H9 (cell line): ENCODE data around the gene CD209. TPM values are rescaled to one million over a fixed set of nuclear protein-coding genes. Genes with fewer than 3 reads are reported as not detected.

ENCODE experiments used
- DNase-seq: peaks from one replicate; pipeline ENCODE4 v3.0.0-alpha.2; 2017
- H2AFZ ChIP-seq: one replicate; pipeline ENCODE4 v1.6.1; 2013; ENCODE audit warnings: mild to moderate bottlenecking, low read length, control low read depth, moderate library complexity
- H2AK5ac ChIP-seq: 2 replicates; pipeline ENCODE4 v1.6.1; 2013; ENCODE audit warnings: low read length, control low read depth, mixed read lengths; ENCODE audit not compliant: insufficient read length
- H2BK120ac ChIP-seq: one replicate; pipeline ENCODE4 v1.6.1; 2013; ENCODE audit warnings: low read depth, mild to moderate bottlenecking, low read length, control low read depth, inconsistent platforms; ENCODE audit not compliant: poor library complexity, severe bottlenecking
- H2BK12ac ChIP-seq: 2 replicates; pipeline ENCODE4 v1.6.1; 2013; ENCODE audit warnings: low read length, control low read depth, mixed read lengths, low read depth; ENCODE audit not compliant: insufficient read length
- H2BK15ac ChIP-seq: 2 replicates; pipeline ENCODE4 v1.6.1; 2013; ENCODE audit warnings: low read depth, low read length, control low read depth
- H2BK20ac ChIP-seq: one replicate; pipeline ENCODE4 v1.6.1; 2013; ENCODE audit warnings: low read depth, mild to moderate bottlenecking, low read length, control low read depth, inconsistent platforms; ENCODE audit not compliant: poor library complexity, severe bottlenecking
- H2BK5ac ChIP-seq: 2 replicates; pipeline ENCODE4 v1.6.1; 2013; ENCODE audit warnings: low read length, control low read depth, mixed read lengths; ENCODE audit not compliant: insufficient read length
- H3K14ac ChIP-seq: 2 replicates; pipeline ENCODE4 v1.6.1; 2013; ENCODE audit warnings: low read length, control low read depth; ENCODE audit not compliant: insufficient read depth
- H3K18ac ChIP-seq: 2 replicates; pipeline ENCODE4 v1.6.1; 2013; ENCODE audit warnings: low read depth, mild to moderate bottlenecking, mixed read lengths, low read length, control low read depth; ENCODE audit not compliant: insufficient read length
- H3K23ac ChIP-seq: 2 replicates; pipeline ENCODE4 v1.6.1; 2013; ENCODE audit warnings: low read length, control low read depth, mixed read lengths, low read depth; ENCODE audit not compliant: insufficient read length
- H3K23me2 ChIP-seq: 2 replicates; pipeline ENCODE4 v1.6.1; 2013; ENCODE audit warnings: low read depth, mild to moderate bottlenecking, mixed read lengths, low read length, control low read depth; ENCODE audit not compliant: insufficient read length, poor library complexity, severe bottlenecking
- H3K27ac ChIP-seq: 2 replicates; pipeline ENCODE4 v1.5.1; 2013; ENCODE audit warnings: low read length, control low read depth, mixed read lengths, low read depth; ENCODE audit not compliant: insufficient read length
- H3K27me3 ChIP-seq: 2 replicates; pipeline ENCODE4 v1.6.1; 2013; ENCODE audit warnings: low read length, control low read depth, inconsistent platforms; ENCODE audit not compliant: insufficient read depth
- H3K4ac ChIP-seq: 2 replicates; pipeline ENCODE4 v1.6.1; 2013; ENCODE audit warnings: low read depth, mild to moderate bottlenecking, control low read depth, inconsistent platforms, low read length, moderate library complexity
- H3K4me1 ChIP-seq: 2 replicates; pipeline ENCODE4 v1.6.1; 2013; ENCODE audit warnings: low read length, control low read depth, inconsistent platforms; ENCODE audit not compliant: insufficient read depth
- H3K4me2 ChIP-seq: 2 replicates; pipeline ENCODE4 v1.6.1; 2013; ENCODE audit warnings: low read length, control low read depth, mixed read lengths; ENCODE audit not compliant: insufficient read length, insufficient read depth
- H3K56ac ChIP-seq: 2 replicates; pipeline ENCODE4 v1.6.1; 2013; ENCODE audit warnings: low read depth, mild to moderate bottlenecking, mixed read lengths, low read length, control low read depth; ENCODE audit not compliant: insufficient read length
- H3K79me1 ChIP-seq: 2 replicates; pipeline ENCODE4 v1.6.1; 2013; ENCODE audit warnings: low read depth, mild to moderate bottlenecking, moderate library complexity, low read length, control low read depth, inconsistent platforms; ENCODE audit not compliant: insufficient read depth, poor library complexity, severe bottlenecking
- H3K79me2 ChIP-seq: 2 replicates; pipeline ENCODE4 v1.6.1; 2013; ENCODE audit warnings: low read length, control low read depth, inconsistent platforms; ENCODE audit not compliant: insufficient read depth
- H3K9ac ChIP-seq: 2 replicates; pipeline ENCODE4 v1.6.1; 2013; ENCODE audit warnings: low read length, control low read depth, mixed read lengths; ENCODE audit not compliant: insufficient read length; ENCODE audit errors: extremely low read depth
- H3K9me3 ChIP-seq: one replicate; pipeline ENCODE4 v1.6.1; 2013; ENCODE audit warnings: low read depth, low read length, inconsistent platforms; ENCODE audit not compliant: control insufficient read depth
- H3T11ph ChIP-seq: one replicate; pipeline ENCODE4 v1.6.1; 2013; ENCODE audit warnings: mild to moderate bottlenecking, low read length, control low read depth, inconsistent platforms
- H4K20me1 ChIP-seq: one replicate; pipeline ENCODE4 v1.6.1; 2013; ENCODE audit not compliant: control insufficient read depth, insufficient read length, insufficient read depth
- H4K5ac ChIP-seq: 2 replicates; pipeline ENCODE4 v1.6.1; 2013; ENCODE audit warnings: low read depth, mild to moderate bottlenecking, mixed read lengths, low read length, control low read depth; ENCODE audit not compliant: insufficient read length
- H4K8ac ChIP-seq: replicated peaks from 2 replicates; pipeline ENCODE4 v1.6.1; 2013; ENCODE audit warnings: low read length, control low read depth, mixed read lengths, low read depth; ENCODE audit not compliant: insufficient read length
- H4K91ac ChIP-seq: 2 replicates; pipeline ENCODE4 v1.6.1; 2013; ENCODE audit warnings: low read depth, mild to moderate bottlenecking, moderate library complexity, mixed read lengths, low read length, control low read depth; ENCODE audit not compliant: insufficient read length
- H3K27ac Mint-ChIP-seq, 3 experiments: 2 replicates in 2 of 3; 3 replicates in 1 of 3; pipeline ENCODE4 v1.8.0; 2020 to 2021; ENCODE audit warnings: mixed read lengths in 3 of 3, mild to moderate bottlenecking in 1 of 3, moderate library complexity in 1 of 3
- H3K27me3 Mint-ChIP-seq: 2 replicates; pipeline ENCODE4 v1.8.0; 2021; ENCODE audit warnings: low read depth, mild to moderate bottlenecking, moderate library complexity, mixed read lengths
- H3K36me3 Mint-ChIP-seq, 3 experiments: 2 replicates in 2 of 3; 3 replicates in 1 of 3; pipeline ENCODE4 v1.8.0; 2020 to 2021; ENCODE audit warnings: low read depth in 3 of 3, mixed read lengths in 3 of 3; ENCODE audit not compliant: insufficient read depth in 1 of 3
- H3K4me1 Mint-ChIP-seq, 2 experiments: 2 replicates each; pipeline ENCODE4 v1.8.0; 2020; ENCODE audit warnings: mixed read lengths in 2 of 2
- H3K4me3 Mint-ChIP-seq, 2 experiments: 2 replicates in 1 of 2; 3 replicates in 1 of 2; pipeline ENCODE4 v1.8.0; 2020 to 2021; ENCODE audit warnings: mild to moderate bottlenecking in 2 of 2, mixed read lengths in 2 of 2, moderate library complexity in 1 of 2
- H3K9me3 Mint-ChIP-seq, 2 experiments: 2 replicates in 1 of 2; 3 replicates in 1 of 2; pipeline ENCODE4 v1.8.0; 2020; ENCODE audit warnings: mild to moderate bottlenecking in 2 of 2, mixed read lengths in 2 of 2, moderate library complexity in 1 of 2
- WGBS: extraction: QIAGEN DNeasy Blood & Tissue Kit; methylation state at CpG from one replicate; pipeline ENCODE4 v1.1.7; 2013; ENCODE audit warnings: missing lambda C conversion rate, low lambda C conversion rate, mixed read lengths; ENCODE audit not compliant: insufficient read length; ENCODE audit errors: extremely low coverage; 5-methylcytosine and 5-hydroxymethylcytosine counted together
- total RNA-seq: library from RNA; stranded (reverse); gene quantifications from 2 replicates; pipeline ENCODE4 v1.2.1, GENCODE V29; 2021
- TF ChIP-seq, protein P1 (sequence below): fragments of 200-600 bp; sonication (generic); conservative IDR thresholded peaks from 3 replicates; pipeline ENCODE4 v1.8.0; 2021; ENCODE audit warnings: antibody characterized with exemption, mild to moderate bottlenecking

The CD209 gene
- total RNA-seq, 1 experiment from 2014 or later = not detected

DNA sequence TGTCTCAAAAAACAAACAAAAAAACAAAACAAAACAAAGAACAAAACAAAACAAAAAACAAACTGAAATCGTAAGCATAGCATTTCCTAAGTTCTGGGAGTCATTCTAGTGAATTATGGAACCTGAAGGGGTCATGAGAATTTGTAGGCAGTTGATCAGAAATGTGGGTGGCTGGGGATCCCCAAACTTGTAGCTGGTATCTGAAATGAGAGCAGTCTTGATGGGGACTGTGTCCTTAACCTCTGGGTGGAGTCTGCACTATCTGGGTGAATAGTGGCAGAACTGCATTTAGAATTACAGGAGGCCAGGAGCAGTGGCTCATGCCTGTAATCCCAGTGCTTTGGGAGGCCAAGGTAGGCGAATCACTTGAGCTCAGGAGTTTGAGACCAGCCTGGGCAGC, 21.5 kb downstream of the CD209 start:
- WGBS = no CpG with 5 or more reads among the region's 2 CpGs
- Histone ChIP-seq H2BK12ac (no peak overlapping the region), H2BK20ac (no peak overlapping the region), H3K56ac (no peak overlapping the region), H3T11ph (no peak overlapping the region), H3K9me3 (no peaks in the 10 kb centered on the region), H3K27me3 (peaks cover 18% of the 10 kb centered on the region; the same call in 1 of the 2 replicates), H3K9ac (no peak overlapping the region), H3K14ac (no peak overlapping the region), H3K23ac (no peak overlapping the region), H3K27ac (no peak overlapping the region), H4K5ac (no peak overlapping the region), H3K18ac (no peak overlapping the region), H4K20me1 (no peaks in the 10 kb centered on the region), H3K4ac (no peak overlapping the region), H2BK15ac (no peak overlapping the region), H3K4me1 (no peaks in the 10 kb centered on the region), H3K79me2 (no peaks in the 10 kb centered on the region), H3K23me2 (peaks cover 7% of the 10 kb centered on the region), H2BK5ac (no peak overlapping the region), H2AFZ (no peak overlapping the region), H2AK5ac (no peak overlapping the region), H4K8ac (no peak overlapping the region), H4K91ac (no peak overlapping the region), H3K79me1 (no peaks in the 10 kb centered on the region), H3K4me2 (no peak overlapping the region), H2BK120ac (no peak overlapping the region)
- H3K4me1 Mint-ChIP-seq = peaks cover 10 to 23% of the 10 kb centered on the region in 2 experiments
- peaks cover 74% of the 10 kb centered on the region for H3K27me3 Mint-ChIP-seq
- H3K27ac Mint-ChIP-seq = no peak overlapping the region
- TF ChIP-seq, protein P1, sequence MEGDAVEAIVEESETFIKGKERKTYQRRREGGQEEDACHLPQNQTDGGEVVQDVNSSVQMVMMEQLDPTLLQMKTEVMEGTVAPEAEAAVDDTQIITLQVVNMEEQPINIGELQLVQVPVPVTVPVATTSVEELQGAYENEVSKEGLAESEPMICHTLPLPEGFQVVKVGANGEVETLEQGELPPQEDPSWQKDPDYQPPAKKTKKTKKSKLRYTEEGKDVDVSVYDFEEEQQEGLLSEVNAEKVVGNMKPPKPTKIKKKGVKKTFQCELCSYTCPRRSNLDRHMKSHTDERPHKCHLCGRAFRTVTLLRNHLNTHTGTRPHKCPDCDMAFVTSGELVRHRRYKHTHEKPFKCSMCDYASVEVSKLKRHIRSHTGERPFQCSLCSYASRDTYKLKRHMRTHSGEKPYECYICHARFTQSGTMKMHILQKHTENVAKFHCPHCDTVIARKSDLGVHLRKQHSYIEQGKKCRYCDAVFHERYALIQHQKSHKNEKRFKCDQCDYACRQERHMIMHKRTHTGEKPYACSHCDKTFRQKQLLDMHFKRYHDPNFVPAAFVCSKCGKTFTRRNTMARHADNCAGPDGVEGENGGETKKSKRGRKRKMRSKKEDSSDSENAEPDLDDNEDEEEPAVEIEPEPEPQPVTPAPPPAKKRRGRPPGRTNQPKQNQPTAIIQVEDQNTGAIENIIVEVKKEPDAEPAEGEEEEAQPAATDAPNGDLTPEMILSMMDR = no peak
- peaks cover 0 to 3% of the 10 kb centered on the region in 2 experiments; a peak in 2 of 5 replicates for H3K9me3 Mint-ChIP-seq
- H3K4me3 Mint-ChIP-seq = no peak overlapping the region
- no peaks in the 10 kb centered on the region for H3K36me3 Mint-ChIP-seq
- no peak for DNase-seq
